NCI-H2171 (cell line): ENCODE results near the gene MAP6.
"Not testable (repeated sequence)": the region's sequence is repeated elsewhere in the genome, so short reads cannot be mapped to it uniquely, and the experiment has no call there.

Experiments
- DNase-seq: peaks from one replicate; lab custom pipeline; 2025; lab: John Stamatoyannopoulos, UW

The MAP6 gene

GRCh38 chr11:75668451-75669297 is at the start of gene MAP6:
Gene MAP6 (minus strand): TSS chr11:75669038. CDS start chr11:75668369, 669 bp downstream.
- DNase-seq, result peak; percentile 74

GRCh38 chr11:75717608-75718418 is 49.0 kb upstream of the MAP6 start, which contains the start of gene MOGAT2:
Gene MOGAT2 (plus strand): TSS chr11:75717838. CDS start chr11:75717889, 51 bp downstream.
- no peak for DNase-seq

DNA sequence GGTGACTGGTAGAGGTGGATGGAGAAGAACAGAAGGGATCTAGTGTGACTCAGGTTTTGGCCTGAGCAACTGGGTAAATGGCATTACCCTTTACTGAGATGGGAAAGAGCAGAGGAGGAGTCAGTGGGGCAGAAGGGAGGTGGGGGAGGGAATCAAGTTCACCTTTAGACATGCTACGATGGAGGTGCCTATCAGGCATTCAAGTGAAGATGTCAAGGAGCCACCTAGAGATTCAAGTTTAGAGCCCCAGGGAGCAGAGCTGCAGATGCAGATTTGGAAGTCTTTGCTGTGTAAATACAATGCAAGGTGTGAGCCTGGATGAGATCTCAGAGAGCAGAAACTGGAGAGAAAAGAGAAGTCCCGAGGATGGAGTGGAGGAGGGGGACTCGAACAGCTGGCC is 47.8 kb upstream of the MAP6 start:
- DNase-seq, result no peak

DNA sequence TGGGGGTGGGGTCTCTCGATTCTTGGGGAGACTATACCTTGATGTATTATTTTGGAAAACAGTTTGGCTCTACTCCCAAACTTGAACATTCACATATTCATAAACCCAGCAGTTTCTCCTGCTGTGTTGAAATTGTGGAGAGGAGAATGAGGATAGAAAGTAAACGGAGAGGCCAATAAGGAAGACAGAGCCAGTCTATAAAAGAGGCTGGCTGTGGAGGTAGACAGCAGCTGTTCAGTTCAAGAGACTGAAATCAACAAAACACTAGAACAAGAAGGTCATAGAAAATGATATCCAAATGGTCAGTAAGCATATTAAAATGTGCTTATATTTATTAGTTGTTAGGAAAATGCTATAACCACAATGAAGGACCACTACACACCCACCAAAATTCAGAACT is 46.9 kb upstream of the MAP6 start:
- no peak for DNase-seq

- DNase-seq, result no peak
These were observed 45.4 kb upstream of the MAP6 start for GRCh38 chr11:75714211-75714610.

DNA sequence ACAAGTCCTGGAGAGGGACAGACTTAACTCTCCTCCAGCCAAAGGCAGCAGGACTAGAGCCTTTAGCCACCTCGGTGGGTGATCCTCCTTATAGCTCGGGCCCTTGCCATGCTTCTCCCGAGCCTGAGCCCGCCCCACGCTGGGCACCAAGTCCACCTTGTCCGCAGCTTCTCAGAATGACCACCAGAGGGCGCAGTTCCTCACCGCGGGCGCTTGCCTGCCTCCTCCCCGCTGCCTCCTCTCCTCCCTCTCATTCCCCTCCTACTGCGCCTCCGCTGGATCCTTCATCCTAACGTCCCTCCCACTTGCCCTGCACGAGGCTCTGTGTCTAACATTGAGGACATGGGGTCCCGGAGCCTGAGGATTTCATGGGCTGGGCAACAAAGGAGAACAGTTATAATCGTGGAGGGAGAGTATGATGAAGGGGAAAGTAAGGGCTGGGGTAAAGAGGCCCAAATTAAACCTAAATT is 37.5 kb upstream of the MAP6 start:
- peak; percentile 35 for DNase-seq

DNA sequence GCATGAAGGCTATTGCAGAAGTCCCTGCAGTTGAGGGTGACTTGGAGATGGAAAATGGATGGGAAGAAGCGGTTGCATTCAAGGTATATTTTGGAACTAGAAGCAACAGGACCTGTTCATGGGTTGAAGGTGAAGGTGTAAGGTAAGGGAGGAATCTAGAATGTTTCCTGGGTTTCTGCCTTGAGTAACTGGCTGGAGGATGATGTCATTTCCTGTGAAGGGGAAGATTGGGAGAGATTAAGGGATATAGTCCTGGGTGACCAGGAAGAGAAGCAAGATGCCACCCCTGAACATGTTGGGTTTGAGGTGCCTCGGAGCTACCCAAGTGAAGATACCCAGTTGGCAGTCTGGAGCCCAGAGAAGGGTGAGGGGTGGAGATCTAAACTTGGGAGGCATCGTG is 36.7 kb upstream of the MAP6 start:
- DNase-seq, result no peak

GRCh38 chr11:75703695-75704237 is 34.9 kb upstream of the MAP6 start:
- DNase-seq, result no peak

GRCh38 chr11:75700940-75701339 is 32.1 kb upstream of the MAP6 start:
- DNase-seq, result no peak

DNA sequence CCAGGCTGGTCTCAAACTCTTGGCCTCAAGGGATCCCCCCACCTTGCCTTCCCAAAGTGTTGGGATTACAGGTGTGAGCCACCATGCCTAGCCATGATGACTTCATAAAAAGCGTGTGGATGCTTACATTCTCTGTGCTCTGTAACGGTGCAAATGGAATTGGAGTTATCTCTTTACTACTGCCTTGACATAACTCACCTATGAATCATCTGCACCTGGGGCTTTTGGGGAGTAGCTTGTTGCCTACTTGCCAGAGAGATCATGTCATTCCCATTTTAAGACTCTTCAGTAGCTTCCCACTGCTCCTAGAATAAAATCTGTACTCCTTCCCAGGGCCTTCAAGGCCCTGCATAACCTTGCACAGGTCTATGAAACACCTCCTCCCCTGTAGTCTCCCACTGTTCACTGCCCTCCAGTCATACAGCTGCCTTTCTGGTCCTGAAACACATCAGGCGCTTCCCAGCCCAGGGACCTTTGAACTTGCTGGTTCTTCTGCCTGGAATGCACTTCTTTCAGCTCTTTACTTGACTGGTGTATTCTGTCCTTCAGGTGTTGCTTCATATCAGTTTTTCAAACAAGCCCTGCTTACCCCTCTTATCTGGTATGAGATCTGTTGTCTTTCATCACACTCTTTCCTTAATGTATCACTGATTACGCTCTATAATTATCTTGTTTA is 29.2 kb upstream of the MAP6 start:
- DNase-seq, result no peak

DNA sequence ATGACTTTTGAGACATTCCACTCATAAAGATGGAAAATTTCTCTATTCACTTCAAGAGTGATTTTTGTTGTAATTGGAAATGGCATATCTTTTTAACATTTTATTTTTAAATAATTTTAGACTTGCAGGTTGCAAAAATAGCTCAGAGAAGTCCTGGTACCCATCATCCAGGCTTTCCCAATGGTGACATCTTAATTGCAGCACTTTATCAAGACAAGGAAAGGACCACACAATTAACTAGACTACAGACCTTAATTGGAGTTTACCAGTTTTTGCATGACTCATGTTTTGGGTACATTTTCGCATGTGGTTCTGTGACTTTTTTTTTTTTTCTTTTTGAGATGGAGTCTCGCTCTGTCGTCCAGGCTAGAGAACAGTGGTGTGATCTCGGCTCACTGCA is 23.0 kb upstream of the MAP6 start:
- no peak for DNase-seq

DNA sequence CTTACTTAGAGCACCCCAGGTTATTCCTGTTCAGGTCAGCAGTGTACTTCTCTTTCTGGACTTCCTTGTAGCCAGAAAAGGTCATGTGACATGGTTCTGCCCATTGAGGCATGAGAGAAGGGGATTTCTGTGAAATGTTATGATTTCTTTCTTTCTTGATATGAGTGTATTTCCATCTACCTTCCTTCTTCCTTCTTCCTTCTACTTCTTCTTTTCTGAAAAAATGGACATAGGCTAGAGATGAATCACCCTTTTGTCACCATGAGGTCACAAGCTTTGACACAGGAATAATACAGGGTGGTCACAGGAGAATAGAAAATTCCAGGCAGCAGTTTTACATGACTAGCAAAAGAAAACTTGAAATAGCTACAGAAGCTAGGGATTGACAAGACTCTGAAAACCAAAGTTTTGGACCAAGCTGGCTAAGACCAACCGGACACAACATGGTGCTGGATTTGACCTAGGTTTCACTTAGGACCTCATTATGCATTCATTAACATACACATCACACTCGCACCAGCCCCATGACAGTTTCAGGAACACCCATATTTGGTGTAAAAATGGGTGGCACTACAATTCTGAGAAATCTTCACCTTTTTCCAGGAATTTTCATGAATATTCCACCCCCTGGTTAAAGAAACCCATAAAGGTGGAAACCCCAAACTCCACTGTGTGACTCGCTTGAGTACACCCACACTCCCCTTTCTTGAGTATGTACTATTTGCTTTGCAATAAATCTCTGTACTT is 21.2 kb upstream of the MAP6 start:
- DNase-seq, result no peak

DNA sequence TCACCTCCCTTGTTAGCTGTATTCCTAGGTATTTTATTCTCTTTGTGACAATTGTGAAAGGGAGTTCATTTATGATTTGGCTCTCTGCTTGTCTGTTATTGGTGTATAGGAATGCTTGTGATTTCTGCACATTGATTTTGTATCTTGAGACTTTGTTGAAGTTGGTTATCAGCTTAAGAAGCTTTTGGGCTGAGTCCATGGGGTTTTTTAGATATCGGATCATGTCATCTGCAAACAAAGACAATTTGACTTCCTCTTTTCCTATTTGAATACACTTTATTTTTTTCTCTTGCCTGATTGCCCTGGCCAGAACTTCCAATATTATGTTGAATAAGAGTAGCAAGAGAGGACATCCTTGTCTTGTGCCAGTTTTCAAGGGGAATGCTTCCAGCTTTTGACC is 15.0 kb upstream of the MAP6 start:
- not testable (repeated sequence) for DNase-seq

DNA sequence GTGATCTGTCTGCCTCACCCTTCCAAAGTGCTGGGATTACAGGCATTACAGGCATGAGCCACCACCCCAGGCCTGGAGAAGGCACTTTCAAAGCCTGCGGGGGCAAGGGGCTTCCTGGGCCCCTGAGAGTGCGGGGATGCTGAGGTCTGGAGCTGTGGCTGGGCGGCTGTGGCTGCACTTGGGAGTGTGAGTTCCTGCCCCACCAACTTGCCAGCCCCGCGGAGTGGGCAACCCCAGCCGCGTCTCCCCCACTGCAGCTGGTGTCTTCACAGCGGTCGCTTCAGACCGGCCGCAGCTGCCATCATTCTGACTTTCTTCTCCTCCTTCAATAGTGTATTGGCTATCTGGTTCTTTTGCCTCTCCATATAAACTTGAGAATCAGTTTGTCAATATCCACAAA is 10.7 kb upstream of the MAP6 start:
- no peak for DNase-seq

DNA sequence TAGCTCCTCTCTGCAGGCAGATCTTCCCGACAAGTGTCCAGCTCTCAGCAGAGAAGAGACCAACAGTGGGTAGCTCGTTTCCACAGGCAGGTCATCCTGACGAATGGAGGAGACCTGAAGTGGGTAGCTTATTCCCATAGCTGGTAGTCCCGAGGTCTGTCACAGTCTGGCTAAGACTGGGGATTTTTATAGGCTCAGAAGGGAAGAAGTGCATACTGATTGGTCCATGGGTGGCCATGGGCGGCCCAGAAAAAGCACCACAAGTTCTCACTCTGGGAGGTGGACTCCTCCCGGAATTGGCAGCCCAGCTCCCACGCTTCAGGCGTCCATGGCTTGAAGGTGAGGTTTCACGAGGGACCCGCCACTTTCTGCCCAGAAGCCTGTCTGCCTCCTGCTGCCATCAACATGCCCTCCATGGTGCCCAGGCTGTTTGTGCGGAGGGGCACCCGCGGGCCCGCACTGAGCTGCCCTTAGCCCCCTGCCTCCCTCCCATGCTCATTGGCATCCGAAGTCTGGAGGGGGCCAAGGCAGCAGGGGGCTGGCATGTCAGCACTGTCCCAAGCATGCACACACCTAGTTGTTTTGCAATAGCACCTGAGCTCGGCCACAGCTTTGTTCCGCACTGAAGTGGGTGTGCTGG is 9.9 kb upstream of the MAP6 start:
- no peak for DNase-seq

DNA sequence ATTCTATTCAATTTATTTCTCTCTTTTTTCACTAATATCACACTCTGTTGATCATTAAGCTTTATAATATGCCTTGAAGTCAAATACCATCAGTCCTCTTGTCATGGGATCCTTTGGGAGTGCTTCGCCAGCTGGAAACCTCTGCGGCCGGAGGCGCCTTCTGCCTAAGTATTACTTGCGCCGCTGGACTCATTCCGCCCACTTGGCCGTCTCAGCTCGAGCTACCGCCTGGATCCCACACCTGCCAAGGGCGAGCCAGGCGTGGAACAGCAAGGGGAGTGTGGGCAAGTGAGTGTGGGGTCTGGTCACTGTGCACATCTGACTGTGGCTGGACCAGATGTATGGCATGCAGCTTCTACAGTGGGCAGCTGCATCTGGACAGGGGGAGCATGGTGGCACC is 9.1 kb upstream of the MAP6 start:
- DNase-seq, result no peak

GRCh38 chr11:75677275-75677674 is 8.4 kb upstream of the MAP6 start:
- DNase-seq, result no peak

DNA sequence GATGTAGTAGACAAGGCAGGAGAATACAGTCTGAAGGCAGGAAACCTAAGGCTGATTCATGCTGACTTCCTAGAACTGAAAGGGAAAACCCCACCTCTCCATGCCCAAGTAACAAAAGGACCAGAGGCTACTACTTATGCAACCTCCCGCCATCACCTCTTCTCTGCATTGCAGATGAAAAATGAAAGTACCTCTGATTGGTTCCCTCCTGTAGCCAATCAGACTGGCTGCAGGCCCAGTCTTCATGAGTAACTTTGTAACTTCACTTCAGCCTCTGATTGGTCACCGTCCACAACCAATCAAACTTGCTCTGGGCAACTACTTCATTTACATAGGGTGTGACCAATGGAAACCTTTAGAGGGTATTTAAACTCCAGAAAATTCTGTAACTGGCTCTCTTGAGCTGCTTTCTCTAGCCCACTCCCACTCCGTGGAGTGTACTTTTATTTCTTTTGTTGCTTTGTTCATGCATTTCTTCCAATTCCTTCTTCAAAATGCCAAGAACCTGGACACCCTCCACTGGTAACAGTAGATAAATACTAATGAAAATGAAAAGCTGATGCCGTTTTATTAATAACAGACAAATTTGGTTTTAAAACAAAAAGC is 5.2 kb upstream of the MAP6 start:
- no peak for DNase-seq

GRCh38 chr11:75667831-75668450 is 897 bp downstream of the MAP6 start:
- peak; percentile 50 for DNase-seq

DNA sequence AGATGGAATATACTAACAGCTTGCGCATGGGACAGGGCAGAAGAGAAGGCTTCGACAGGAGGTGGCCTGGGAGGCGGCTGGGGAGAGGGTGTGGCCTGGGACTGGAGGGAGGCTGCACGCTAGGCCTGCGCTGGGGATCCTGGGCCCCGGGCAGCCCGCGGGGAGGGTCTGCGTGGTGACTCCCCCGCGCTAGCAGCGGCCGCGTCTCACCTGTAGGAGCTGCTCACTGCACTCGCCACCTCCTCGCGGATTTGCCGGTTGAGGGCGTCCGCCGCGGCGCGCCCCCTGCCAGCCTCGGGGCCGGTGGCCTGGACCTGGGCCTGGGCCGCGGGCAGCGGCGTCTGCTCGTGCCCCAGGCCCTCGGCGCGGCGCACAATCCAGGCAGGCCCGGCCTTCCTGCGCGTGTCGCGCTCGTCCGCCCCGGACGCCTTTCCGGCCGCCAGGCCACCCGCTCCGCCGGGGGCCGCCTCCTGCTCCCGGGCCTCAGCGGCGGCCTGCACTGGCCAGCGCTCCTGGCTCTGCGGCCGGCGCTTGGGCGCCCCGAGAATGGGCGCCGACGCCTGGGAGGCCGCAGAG is 1.5 kb downstream of the MAP6 start:
- DNase-seq, result peak; percentile 14
